ENCODE results near the gene DNAJC27.

DNA sequence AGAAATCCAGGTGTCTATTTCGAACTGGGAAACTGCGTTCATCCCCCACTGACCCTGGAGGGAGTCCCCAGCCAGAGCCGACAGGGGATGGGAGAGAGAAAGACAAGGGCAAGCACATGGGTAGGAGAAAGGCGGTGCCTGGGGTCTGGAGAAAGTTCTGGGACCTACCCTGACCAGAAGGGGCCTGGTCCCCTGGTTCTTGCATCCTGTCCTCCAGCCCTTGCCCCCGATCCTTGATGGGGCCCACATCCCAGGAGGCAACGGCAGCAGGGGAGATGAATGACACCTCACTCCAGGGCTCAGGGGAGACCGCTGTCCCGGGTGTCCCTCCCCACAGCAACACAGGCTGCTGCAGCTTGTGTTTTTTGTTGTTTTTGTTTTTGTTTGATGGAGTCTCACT is 56.6 kb downstream of the DNAJC27 start:
- TF ChIP-seq, protein P1, sequence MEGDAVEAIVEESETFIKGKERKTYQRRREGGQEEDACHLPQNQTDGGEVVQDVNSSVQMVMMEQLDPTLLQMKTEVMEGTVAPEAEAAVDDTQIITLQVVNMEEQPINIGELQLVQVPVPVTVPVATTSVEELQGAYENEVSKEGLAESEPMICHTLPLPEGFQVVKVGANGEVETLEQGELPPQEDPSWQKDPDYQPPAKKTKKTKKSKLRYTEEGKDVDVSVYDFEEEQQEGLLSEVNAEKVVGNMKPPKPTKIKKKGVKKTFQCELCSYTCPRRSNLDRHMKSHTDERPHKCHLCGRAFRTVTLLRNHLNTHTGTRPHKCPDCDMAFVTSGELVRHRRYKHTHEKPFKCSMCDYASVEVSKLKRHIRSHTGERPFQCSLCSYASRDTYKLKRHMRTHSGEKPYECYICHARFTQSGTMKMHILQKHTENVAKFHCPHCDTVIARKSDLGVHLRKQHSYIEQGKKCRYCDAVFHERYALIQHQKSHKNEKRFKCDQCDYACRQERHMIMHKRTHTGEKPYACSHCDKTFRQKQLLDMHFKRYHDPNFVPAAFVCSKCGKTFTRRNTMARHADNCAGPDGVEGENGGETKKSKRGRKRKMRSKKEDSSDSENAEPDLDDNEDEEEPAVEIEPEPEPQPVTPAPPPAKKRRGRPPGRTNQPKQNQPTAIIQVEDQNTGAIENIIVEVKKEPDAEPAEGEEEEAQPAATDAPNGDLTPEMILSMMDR (IDR thresholded peaks at IDR 0.05), result no peak
- no peak for TF ChIP-seq EZH2 (IDR thresholded peaks at IDR 0.05; ENCODE audit: borderline replicate concordance, insufficient read depth, low read depth, low read length, poor library complexity, severe bottlenecking)

All from B cell (primary cell).